Measurements from ENCODE around the gene DGKH.

Gene DGKH

GRCh38 chr13:42255886-42256285, 207.4 kb downstream of the DGKH start:
- no peak for DNase-seq (ENCODE audit: low read depth)
- no peak for TF ChIP-seq CTCF (IDR thresholded peaks at IDR 0.05; ENCODE audit: control insufficient read depth, extremely low read depth, insufficient read depth)
- H3K4me3 ChIP-seq (ENCODE audit: low read depth, low read length): no peak overlapping the region

DNA sequence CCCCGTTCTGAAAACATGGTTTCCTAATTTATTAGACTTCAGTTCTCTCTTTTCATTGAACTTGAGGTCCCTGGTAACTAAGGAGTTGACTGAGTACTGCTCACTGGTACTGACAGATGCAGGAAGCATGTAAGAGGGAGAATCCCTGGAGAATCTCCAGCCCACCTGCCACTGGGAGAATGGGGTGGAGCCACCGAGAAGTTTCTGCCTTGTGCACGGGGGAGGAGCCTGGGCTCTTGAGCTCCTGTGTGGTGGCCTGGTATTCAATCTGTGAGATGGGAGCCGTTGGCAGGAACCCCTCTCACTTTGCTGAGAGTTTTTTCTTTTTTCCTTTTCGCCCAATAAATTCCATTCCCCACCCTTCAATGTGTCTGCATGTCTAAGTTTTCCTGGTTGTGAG, 210.3 kb downstream of the DGKH start:
- H3K4me3 ChIP-seq (ENCODE audit: low read depth, low read length): no peak overlapping the region
- DNase-seq (ENCODE audit: low read depth): no peak
- TF ChIP-seq CTCF (IDR thresholded peaks at IDR 0.05; ENCODE audit: control insufficient read depth, extremely low read depth, insufficient read depth): no peak

GRCh38 chr13:42259515-42259914, 211.1 kb downstream of the DGKH start:
- TF ChIP-seq CTCF (IDR thresholded peaks at IDR 0.05; ENCODE audit: control insufficient read depth, extremely low read depth, insufficient read depth): no peak
- no peak for DNase-seq (ENCODE audit: low read depth)
- no peak overlapping the region for H3K4me3 ChIP-seq (ENCODE audit: low read depth, low read length)

GRCh38 chr13:42260903-42261654, 212.6 kb downstream of the DGKH start:
- no peak overlapping the region for H3K4me3 ChIP-seq (ENCODE audit: low read depth, low read length)
- no peak for TF ChIP-seq CTCF (IDR thresholded peaks at IDR 0.05; ENCODE audit: control insufficient read depth, extremely low read depth, insufficient read depth)
- no peak for DNase-seq (ENCODE audit: low read depth)

GRCh38 chr13:42266473-42266872, 218.0 kb downstream of the DGKH start:
- TF ChIP-seq CTCF (IDR thresholded peaks at IDR 0.05; ENCODE audit: control insufficient read depth, extremely low read depth, insufficient read depth): no peak
- no peak overlapping the region for H3K4me3 ChIP-seq (ENCODE audit: low read depth, low read length)
- no peak for DNase-seq (ENCODE audit: low read depth)

DNA sequence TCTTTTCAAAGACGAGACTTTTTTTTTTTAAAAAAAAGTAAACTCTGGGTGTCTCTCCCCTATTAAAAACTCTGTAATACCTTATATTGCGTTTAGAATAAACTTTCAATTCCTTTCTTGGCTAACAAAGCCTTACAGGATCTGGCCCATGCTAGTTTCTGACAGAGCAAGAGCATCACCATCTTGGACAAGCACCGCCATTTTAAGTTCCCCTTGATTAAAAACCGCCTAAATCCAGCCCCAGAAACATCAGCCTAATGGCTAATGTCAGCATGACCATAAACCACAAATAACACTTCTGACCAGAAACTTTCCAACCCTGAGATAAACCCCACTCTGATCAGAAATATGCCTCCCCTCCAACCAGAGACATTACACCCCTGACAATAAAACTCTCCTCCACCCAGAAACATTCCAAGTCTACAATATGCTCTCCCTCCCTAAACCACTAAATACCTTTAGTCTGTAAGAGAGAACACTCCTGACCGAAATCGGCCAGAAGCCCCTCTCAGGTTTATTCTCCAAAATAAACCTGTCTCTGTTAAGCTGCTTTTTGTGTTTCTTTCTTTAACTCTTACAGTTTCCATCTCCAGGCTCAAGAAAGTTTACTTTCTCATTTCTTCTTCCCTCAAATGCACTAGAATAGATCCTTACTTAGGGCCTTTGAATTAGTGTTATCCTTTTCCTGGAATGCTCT, 221.9 kb downstream of the DGKH start:
- H3K4me3 ChIP-seq (ENCODE audit: low read depth, low read length): no peak overlapping the region
- TF ChIP-seq CTCF (IDR thresholded peaks at IDR 0.05; ENCODE audit: control insufficient read depth, extremely low read depth, insufficient read depth): no peak

More for the DNA sequence above, 221.9 kb downstream of the DGKH start:
- no peak for DNase-seq (ENCODE audit: low read depth)
